DMS79 (cell line): ENCODE data around the gene NTSR1.

ENCODE experiments used
- DNase-seq: peaks from one replicate; lab custom pipeline; 2025; lab: John Stamatoyannopoulos, UW

Gene NTSR1

DNA sequence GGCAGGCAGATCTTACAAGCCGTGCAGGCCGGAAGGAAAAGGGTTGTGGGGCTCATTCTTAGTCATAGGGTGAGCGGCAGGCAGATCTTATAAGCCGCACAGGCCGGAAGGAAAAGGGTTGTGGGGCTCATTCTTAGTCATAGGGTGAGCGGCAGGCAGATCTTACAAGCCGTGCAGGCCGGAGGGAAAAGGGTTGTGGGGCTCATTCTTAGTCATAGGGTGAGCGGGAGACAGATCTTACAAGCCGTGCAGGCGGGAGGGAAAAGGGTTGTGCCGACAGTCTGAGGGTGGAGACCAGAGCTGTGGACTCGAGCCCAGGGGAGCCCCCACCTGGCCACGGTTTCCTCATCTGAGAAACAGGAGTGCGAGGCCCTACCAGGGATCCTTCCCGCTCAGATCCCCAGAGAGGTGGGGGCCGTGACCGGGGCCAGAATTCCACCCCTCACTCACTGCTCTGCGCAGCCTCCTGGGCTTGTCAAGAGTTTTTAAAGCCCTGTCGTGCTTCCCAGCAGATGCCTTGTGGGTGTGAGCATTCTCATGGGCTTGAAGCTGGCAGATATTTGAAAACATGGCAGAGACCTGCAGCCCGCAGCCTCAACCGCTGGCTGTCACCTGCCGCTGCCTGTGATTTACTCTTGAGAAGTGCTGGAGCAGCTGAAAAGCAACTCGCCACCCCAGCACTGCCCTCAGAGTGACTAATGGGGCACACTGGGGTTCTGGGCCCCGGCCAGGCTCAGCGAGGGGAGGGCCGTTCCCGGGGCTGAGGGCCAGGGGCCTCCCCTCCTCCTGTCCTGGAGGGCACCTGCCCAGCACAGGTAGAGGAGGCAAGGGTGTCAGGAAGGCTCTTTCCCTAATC is 31.9 kb downstream of the NTSR1 start:
- peak; percentile 66 for DNase-seq

DNA sequence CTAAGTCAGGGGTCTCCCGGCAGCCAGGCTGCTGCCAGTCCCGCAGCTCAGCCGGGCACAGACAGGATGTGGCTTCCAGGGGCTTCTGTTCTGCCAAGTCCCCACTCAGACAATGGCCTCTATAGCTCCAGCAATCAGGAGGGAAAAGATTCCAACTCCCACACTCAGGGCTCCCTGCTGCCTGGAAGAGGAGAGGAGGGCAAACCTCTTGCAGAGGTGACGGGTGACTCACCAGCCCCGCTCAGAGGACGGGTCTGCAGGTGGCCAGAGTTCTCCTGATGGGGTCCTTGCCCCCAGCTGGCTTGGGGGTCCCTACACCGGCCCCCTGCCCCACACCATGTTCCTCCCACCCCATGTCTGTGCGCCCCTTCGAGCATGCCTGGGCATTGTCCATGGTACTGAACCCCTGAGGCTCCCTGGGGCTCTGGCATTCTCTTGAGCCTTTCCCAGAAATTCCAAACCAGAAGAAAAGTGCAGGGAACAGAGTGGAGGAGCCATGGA is 32.6 kb downstream of the NTSR1 start:
- DNase-seq, result no peak

DNA sequence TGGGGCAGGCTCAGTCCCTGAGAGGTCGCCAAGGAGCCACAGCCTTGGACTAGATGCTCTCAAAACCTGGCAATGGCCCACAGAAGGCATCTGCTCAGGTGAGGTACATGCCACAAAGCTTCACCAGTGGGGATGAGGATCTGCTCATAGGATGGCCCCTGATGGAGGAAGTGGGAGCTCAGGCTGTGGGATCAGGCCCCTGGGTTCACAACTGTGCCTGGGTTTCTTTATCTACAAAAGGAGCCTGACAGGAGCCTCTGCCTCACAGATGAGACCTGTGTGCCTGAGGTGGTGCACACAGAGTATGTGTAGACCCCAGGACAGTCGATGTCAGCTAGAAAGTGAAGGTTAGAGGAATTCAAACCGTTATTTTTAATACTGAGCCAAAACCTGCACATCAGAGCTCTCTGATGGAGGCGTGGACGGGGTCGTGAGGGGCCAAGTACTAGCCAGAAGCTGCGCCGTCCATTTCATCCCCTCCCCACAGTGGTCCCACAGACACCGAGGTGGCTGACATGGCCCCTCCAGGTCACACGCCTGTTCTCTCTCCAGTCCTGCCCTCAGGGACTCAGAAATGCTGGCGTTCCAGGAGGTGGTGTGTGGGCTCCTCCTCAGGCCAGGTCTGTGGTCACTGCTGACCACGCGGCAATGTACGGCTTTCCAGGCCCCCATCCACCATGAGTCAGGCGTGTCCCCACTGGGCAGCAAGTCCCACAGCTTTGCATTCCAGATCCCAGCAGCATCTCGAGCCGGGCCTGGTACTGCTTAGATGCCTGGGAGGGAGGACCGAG is 33.3 kb downstream of the NTSR1 start:
- DNase-seq, result no peak

DNA sequence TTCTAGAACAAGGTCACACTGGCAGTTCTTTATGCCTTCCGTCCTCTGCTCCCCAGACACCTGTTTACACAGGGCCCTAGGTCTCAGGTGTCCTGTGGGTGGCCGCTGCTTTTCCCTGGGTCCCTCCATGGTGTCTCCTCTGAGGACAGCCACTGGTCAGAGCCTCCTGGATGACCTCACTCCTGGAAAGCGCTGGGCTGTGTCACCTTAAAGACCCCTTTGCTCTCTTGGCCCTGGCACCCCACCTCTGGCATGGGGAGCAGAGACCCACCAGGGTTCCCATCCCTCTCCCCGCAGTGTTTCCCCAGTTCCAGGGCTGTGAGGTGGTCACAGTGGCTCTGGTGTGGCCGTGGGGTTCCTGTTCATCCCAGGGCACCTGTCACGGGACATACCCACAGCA is 33.9 kb downstream of the NTSR1 start:
- no peak for DNase-seq

DNA sequence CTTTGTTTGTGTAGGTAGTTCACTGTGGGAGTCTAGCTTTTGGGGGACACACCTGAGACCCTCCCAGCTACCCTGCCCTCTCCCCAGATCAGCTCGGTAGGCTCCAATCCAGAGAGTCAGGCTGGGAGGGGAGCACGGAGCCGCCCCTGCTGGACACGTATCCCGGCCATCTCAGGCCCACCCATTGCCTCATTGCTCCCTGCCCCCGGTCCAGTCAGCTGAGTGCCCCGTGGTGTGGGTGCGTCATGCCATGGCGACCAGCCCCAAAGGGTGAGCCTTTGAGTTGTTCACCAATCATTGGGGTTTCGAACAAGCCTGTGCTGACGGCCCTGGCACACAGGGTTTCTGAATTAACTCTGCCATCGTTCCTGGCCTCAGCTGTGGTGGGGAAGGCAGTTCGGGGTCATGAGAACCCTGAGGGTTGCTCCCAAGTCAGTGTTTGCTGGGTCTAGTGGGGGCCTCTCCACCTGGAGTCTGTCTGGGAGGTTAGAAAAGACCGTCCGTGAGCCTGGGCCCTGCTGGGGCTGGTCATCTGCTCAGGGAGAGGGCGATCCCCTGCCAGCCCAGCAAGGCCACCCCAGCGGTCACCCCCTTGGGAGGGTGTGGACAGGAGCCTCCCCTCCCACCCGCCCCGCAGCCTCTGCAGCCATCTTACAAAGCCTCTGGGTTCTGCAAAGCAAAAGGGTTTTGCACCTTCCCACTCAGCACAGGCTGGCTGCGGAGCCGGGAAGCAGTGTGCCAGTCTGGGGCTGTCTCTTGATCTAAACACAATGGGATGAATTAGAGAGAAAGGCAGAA is 34.5 kb downstream of the NTSR1 start:
- no peak for DNase-seq

DNA sequence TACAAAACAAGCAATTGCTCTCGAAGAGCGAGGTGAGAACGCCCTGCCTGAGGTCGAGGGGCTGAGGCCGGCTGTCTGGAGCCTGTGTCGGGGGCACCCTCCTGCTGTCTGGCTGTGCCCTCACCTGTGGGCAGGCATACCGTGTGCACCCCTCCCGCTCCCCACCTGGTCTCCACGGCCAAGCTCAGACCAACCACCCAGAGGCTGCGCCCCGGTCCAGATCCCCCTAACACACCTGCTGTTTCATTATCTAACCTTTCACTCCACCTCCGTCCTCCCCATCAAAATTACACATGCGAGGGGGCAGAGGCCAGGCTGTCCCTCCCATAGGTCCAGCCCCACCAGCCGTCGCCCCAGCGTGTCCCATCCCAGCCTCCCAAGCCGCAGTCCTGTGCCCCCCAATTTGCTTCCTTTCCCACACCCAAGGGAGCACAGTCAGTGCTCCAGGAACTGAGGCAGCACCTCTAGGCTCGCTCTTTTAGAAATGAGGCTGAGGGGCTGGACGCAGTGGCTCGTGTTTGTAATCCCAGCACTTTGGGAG is 35.2 kb downstream of the NTSR1 start:
- no peak for DNase-seq

DNA sequence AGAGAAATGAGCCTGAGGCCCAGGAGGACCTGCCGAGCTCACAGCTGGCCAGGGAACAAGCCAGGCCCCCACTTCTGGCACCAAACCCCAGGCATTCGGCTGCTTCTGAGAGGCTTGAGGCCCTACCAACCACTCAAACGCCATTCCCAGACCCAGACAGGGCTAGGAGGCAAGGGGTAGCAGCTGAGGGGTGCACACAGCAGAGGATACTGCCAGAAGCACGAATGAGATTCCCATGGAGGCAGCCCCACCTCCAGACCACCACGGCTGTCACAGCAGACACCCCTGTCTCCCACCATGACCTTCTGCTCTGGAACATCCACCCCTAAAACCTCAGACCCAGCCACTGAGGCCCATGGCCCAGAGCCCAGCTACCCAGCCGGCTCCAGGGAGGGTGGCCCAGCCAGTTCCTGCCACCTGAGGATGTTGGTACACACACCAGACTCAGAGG is 36.1 kb downstream of the NTSR1 start:
- peak; percentile 41 for DNase-seq

DNA sequence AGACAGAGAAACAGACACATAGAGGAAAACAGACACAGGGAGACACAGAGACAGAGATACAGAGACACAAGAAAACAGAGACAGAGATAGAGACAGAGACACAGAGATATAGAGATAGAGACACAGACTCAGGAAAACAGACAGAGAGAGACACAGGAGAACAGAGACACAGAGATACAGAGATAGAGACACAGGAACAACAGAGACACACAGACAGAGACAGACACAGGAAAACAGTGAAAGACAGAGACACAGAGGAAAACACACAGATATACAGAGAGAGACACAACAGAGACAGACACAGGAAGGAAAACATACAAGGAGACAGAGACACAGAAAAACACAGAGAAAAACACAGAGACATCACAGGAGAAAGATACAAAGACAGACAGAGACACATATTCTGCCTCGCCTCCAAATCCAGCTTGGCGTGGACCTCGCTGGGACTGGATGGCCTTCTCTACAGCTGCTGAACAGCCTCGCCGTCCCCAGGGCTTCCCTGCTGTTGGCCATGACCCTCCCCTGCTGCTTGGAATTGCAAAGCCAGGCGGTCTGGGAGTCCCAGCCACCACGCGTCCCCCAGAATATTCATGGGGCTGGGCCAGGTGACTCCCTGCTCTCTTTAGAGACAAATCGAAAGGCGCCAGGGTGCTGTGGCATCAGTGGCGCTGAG is 36.8 kb downstream of the NTSR1 start:
- DNase-seq, result no peak

DNA sequence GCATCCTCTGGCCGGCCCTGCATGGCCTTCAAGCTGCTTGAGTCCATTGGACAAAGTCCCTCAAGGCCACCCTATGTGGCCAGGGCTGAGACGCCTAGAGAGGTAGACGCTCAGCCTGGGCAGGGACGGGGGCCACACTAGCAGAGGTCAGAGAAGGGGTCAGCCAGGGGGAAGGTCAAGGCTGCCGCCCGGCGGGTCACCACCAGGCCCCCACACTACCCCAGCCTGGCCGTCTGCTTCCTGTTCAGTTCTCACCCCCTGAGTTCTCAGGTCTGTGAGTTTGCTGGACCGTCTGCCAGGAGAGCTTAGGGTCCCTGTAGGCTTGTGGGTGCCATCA is 37.3 kb downstream of the NTSR1 start:
- DNase-seq, result no peak

DNA sequence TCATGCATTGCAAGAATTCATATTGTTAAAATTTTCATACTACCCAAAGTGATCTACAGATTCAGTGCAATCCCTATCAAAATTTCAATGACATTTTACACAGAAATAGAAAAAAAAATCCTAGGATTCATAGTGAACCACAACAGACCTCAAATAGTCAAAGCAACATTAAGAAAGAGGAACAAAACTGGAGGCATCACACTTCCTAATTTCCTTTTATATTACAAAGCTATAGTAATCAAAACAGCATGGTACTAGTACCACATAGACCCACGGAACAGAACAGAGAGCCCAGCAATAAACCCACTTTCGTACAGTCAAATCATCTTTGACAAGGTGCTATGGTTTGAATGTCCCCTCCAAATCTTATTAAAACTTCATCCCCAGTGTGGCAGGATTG is 39.7 kb downstream of the NTSR1 start:
- no peak for DNase-seq

DNA sequence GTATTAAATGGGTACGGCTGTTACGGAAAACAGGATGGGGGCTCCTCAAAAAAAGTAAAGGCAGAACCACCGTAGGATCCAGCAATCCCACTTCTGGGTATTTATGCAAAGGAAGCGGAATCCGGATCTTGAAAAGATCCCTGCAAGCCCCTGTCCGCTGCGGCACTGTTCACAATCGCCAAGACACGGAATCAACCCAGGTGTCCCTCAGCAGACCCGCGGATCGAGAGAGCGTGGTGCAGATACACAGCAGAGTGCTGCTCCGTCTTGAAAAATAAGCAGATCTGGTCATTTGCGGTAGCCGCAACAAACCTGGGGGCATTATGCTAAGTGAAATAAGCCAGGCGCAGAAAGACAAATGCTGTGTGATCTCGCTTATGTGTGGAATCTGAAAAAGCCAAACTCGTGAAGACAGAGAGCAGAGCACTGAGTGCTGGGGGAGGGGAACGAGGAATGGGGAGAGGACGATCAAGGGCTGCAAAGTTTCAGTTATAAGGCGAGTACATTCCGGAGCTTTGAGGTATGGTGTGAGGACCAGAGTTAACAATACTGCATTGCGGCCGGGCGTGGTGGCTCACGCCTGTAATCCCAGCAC is 41.3 kb downstream of the NTSR1 start:
- DNase-seq, result no peak

DNA sequence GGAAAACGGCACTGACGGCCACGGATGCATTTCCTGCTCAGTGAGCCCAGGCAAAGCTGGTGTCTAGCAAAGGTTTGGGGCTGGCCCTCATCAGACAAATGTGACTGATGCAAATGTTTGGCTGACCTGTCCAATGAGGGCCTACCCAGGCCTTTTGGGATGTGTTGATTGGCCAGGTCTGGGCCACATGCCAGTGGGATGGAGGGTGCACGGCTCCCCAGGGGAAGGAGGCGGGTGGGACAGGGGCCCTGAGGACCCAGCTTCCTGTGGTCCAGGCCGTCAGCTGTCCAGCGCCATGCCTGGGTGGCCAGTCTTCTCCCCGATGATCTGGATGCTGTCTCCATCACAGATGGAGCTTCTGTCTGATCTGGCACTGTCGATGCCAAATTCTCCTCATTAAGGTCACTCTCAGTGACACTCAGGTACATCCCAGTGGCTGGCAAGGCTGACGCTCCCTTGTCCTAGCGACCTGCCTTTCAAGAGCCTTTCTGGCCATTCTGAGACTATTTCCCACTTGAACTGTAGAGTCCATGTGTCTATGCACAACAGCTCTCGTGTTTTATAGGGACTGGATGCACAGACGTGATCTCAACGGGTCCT is 43.0 kb downstream of the NTSR1 start:
- DNase-seq, result no peak

DNA sequence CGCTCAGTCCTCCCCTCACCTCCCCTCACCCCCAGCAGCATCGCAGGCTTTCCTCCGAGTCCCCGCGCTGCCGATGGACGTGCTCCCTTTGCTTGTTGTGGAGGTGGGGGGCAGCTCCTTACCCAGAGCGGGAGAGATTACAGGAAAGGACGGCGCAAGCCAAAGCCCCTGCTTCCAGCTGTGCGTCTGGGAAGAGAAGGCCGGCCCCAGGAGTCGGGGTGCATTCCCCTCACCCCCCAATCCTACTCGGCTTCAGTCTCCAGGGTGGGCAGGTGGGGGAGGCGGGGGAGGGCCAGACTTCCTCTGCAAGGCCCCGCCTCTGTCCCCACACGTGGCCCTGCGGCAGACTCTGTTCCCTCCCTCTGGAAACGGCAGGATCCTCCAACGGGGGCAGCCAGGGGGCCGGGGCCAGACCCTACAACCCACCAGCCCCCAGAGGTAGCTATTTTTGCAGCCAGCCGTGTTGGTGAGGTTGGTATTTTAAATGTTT is 43.6 kb downstream of the NTSR1 start:
- DNase-seq, result no peak

DNA sequence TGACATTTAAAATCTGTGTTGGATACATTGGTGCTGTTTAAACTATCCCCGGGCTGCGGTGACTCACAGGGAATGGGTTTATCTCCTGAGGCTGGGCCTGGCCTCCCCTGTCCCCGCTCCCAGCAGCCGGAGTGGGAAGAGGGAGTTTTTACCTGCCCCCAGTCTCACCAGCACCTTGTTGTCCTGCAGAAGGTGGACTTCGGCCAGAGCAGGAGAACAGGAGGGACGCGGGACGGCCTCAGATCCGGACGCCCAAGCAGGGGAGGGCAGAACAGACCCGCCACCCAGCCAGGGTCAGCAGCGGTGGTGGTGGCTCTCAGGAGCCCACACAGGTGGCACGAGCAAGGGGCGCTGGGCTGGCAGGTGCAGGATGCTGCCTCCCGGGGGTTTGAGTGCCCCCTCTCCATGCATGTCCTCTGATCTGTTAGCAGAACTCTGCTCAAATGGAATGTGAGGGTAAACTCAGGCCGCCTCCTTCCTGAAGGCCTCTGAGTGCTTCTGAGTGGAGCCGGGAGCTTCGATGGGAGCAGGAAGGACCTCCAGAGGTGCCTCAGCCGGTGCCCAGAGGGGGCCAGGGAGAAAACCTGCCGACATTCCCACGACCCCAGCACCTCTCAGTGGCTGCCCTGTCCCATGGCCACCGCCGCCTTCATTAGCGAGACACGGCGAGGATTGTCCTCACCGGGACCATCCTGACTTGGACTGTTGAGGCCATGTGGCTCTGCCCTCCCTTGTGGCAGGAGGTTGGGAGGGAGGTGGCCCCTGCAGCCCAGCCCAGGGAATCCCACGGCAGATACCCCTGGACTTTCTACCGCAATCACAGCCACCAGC is 44.2 kb downstream of the NTSR1 start:
- no peak for DNase-seq

DNA sequence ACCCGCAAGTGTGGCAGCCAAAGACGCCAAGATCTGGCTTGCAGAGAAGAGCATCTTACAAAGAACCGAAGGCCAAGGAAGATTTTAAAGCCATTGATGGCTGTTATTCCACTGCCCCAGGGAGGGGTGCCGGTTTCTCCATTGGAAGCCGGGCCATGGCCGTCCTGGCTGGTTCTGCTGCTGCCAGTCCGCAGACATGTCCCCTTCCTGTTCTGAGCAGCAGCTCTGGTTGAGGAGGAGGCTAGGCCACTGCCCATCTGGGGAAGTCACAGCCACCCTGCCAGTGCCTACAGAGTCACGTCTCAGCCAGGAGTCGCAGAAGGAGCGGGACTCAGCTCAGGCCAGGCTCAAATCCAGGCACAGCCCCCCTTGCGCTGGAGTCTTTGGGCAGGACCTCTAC is 45.0 kb downstream of the NTSR1 start:
- no peak for DNase-seq

DNA sequence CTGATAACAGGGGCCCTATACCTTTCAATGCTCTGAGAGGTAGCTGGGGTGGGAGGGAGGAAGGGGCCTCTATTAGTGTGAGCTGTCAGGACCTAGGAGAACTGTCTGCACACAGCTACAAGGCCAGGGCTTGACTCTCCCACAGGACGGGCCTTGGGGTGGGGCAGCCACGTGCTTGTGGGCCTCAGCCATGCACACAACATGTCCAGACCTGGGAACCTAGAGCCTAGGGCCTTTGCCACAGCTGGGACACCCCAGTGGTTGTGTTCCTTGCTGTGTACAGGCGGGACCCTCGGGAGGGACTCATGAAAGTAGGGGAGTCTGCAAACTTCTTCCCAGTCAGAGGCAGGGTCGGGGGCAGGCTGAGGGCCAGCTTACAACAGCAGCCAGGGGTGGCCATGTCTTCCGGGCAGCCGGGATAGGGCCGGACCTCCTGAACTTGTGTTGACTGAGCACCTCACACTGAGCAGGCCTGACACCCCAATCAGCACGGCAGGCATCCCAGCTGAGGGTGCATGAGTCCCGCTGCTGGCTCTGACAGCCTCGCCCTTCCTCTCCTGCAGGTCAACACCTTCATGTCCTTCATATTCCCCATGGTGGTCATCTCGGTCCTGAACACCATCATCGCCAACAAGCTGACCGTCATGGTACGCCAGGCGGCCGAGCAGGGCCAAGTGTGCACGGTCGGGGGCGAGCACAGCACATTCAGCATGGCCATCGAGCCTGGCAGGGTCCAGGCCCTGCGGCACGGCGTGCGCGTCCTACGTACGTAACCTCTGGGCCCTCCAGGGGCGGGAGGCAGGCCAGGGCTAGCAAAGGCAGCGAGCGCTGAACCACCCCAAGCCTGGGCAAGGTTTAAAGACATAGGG is 45.7 kb downstream of the NTSR1 start:
- no peak for DNase-seq

DNA sequence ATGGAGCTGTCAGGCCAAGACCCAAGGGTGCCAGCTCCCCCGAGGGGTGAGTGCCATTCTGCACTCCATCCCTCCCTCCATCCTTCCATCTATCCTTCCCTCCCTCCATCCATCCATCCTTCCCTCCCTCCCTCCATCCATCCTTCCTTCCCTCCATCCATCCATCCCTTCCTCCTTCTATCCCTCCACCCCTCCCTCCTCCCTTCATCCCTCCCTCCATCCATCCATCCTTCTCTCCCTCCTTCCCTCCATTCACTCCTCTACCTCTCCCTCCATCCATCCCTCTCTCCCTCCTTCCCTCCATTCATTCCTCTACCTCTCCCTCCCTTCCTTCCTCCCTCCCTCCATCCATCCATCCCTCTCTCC is 46.3 kb downstream of the NTSR1 start:
- no peak for DNase-seq

DNA sequence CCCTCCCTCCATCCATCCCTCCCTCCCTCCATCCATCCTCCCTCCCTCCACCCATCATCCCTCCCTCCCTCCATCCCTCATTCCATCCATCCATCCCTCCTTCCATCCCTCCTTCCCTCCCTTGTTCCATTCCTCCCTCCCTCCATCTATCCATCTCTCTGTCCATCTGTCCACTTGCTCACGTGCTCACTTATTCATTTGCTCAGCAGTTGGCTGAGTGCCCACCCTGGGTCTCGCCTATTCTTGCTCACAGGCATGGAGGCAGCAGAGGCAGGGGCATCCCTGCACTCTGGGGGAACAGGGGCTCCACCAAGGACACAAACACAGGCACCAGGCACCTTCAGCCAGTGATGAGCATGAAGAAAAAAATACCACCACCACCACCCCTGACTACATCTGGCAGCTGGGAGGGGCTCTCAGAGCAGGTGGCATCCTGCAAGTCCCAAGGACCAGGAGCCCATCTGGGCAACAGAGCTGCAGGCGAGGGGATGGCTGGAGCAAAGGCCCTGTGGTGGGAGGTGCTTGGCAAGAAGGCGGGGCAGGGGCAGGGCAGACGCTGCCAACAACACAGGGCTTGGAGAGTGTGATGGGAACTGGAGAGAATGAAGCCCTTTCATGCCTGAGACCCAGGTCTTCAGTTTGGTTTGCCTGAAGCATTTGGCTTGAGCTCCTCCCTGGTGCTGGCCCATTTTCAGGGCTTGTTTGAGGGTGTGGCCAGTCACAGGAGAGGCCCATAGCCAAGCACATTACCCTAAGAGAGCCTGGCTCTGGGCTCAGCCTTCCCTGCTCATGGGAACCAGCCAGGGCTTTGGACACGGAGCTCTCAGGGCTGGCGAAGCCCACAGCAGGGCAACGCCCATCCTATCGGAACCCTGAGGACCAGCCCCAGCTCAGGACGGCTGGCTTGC is 47.4 kb downstream of the NTSR1 start:
- DNase-seq, result no peak
